ENCODE data around the gene PQBP1.

PQBP1 gene

DNA sequence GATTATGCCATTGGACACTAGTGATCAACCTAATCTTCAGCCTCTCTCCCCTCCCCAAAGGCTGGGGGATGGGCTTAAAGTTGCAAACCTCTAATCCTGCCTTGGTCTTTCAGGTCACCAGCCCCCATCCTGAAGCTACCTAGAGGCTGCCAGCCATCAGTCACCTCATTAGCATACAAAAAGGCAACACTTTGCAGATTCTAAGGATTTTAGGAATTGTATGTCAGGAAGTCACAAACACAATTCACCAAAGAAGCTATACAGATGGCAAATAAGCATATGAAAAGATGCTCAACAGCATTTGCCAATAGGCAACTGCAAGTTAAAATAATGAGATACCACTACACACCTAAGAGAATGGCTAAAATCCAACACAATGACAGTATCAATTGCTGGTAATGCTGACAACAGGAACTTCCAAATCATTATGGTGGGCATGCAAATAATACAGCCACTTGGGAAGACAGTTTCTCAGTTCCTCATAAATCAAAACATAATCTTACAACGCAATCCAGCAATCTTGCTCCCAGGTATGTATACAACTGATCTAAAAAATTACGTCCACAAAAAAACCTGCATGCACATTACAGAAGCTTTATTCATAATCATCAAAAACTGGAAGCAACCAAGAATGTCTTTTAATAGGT lies 30.1 kb downstream of the PQBP1 start:
- Mint-ChIP-seq H3K36me3 (peaks cover 6% of the 10 kb centered on the region), H3K27ac (peak overlapping the region; percentile 50), H3K27me3 (no peaks in the 10 kb centered on the region), H3K4me3 (no peak overlapping the region), H3K4me1 (ENCODE audit: low read depth) (peaks cover 27% of the 10 kb centered on the region), H3K9me3 (ENCODE audit: low read depth) (no peaks in the 10 kb centered on the region)

DNA sequence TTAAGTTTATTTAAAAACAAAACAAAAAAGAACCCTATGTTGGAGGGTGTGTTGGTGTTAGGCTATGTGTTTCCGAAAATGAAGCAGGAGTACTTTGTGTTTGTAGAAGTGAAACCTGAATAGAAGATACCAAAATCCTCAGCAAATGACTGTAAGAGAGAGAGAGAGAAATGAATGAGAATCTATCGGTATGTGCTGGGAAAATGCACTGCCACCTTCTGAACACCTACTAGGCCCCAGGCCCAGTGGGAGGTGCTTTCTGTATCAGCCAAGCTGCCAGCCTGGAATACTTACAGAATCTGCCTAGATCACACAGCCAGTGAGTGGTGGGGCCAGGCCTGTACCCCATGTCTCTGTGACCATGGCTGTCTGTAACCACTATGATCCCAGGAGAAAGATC lies 36.0 kb downstream of the PQBP1 start:
- Mint-ChIP-seq H3K36me3 (peaks cover 15% of the 10 kb centered on the region), H3K27me3 (no peaks in the 10 kb centered on the region), H3K27ac (peak overlapping the region; percentile 98), H3K4me3 (peak overlapping the region; percentile 51), H3K9me3 (ENCODE audit: low read depth) (no peaks in the 10 kb centered on the region), H3K4me1 (ENCODE audit: low read depth) (peaks cover 53% of the 10 kb centered on the region)

DNA sequence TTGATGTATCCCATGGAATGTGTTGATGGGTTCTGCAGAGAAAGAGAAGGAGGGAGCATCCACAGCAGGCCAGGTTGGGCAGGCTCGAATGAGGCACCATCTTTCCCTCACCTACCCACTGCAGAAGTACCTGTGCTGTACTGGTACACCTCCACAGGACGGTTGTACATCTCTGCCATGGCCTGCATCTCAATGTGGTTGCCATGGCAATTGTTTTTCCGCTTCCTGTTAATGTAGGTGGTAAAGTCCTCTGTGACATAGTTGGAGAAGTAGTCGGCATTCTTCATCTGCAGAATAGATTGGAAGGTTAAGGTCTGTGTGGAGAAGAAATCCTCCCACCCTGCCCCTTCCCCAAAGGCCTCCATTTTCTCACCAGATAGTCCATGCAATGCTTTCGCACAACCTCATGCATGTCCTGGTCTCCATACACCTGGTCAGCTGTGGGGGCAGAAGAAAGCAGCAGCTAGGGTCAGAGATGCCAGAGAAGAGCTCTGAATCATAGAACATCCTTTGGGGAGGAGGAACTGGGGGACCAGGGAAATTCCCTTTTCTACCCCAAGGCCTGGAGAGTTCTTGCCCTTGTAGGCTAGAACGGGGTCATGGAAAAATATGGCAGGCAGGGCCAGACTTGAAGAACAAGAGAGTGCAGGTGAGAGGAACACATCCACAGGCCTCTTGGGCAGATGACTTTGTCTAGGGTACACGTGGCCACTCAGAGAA lies 37.0 kb downstream of the PQBP1 start:
- Mint-ChIP-seq H3K27ac (peak overlapping the region; percentile 98), H3K36me3 (peaks cover 15% of the 10 kb centered on the region), H3K4me3 (peak overlapping the region; percentile 58), H3K27me3 (no peaks in the 10 kb centered on the region), H3K4me1 (ENCODE audit: low read depth) (peaks cover 63% of the 10 kb centered on the region), H3K9me3 (ENCODE audit: low read depth) (no peaks in the 10 kb centered on the region)

DNA sequence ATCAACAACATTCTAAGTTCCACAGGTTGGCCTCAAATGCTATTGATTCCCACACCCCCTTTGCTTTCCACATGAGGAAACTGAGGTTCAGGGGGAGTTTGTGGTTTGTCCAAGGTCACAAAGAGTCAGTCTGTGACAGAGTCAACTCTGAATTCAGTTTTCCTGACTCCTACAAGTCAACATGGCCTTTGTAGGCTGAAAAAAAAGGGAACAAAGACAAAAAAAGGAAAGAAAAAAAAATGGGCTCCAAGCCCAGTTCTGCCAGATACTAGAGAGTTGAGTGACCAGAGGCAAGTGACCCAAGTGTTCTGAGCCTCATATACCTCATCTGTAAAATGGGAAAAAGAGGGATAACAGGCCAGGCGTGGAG lies 37.6 kb downstream of the PQBP1 start:
- peaks cover 12% of the 10 kb centered on the region for H3K36me3 Mint-ChIP-seq
- H3K27ac Mint-ChIP-seq, result peak overlapping the region; percentile 98
- no peaks in the 10 kb centered on the region for H3K27me3 Mint-ChIP-seq
- no peaks in the 10 kb centered on the region for H3K9me3 Mint-ChIP-seq (ENCODE audit: low read depth)
- H3K4me1 Mint-ChIP-seq (ENCODE audit: low read depth), result peaks cover 66% of the 10 kb centered on the region
- H3K4me3 Mint-ChIP-seq, result peak overlapping the region; percentile 58

DNA sequence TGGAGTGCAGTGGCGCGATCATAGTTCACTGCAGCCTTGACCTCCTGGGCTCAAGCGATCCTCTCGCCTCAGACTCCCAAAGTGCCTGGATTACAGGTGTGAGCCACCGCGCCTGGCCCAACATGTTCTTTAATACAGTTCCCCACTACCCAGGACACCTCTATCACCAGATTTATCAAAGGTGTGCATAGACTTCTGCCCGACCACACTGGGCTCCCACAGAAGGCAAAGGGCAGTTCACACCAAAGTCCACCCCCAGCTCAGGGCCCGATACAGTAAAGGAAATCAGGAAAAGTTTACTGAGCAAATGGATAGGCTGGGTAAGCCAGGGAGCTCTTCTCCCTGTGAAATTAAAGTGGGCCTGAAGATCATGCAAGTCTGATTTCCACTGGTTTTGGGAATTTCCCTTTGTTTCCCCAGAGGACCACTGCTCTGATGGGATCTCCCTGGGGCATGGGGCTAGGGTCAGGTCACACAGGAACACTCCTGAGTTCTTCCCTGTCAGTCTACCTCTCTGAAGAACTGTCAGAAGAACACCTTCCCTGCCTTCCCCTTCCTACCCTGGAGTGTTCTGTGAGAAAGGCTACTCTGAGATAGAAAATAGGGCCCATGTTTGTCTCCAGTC lies 38.8 kb downstream of the PQBP1 start:
- H3K27me3 Mint-ChIP-seq, result no peaks in the 10 kb centered on the region

DNA sequence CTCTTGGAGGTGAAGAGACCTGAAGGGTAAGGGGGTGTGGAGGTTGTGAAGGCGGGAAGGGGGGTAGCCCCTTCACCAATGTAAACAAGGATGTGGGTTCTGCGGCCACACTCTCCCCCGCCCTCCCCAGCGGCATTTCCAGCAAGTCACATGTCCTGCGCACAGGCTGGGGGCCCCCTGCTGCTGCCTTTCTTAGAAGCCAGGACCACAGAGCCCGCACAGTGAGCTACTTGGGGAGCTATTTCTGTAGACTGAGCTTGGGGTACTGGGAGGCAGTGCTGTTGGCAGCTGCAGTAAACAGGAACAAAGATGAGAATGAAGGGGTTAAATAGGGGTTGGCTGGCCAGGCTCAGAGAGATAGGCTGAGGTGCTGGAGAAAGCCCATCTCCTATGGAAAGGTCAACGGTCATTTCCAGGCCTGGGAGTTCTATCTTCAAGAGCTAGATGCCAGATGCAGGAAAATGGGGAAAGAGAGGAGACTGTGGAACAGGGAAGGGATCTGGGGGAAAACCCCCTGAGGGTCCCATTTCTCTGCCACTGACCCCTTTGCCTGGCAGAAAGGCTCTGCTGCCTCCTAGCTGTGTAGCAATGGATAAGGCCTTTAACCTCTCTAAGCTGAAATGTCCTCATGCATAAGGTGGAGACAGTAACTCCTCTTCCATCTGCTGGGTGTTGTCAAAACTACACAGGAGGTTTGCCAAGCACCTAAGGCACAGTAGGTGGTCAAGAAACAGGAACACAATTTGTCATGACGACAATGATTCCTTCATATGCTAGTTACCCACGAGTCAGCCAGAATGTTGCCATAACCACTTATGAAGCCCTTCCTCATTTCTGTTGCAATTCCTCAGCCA lies 39.6 kb downstream of the PQBP1 start:
- no peaks in the 10 kb centered on the region for H3K9me3 Mint-ChIP-seq (ENCODE audit: low read depth)
- no peaks in the 10 kb centered on the region for H3K27me3 Mint-ChIP-seq
- H3K4me1 Mint-ChIP-seq (ENCODE audit: low read depth), result peaks cover 79% of the 10 kb centered on the region
- peak overlapping the region; percentile 98 for H3K27ac Mint-ChIP-seq
- peaks cover 15% of the 10 kb centered on the region for H3K36me3 Mint-ChIP-seq
- peak overlapping the region; percentile 87 for H3K4me3 Mint-ChIP-seq

More for the DNA sequence above, 38.8 kb downstream of the PQBP1 start:
- peaks cover 72% of the 10 kb centered on the region for H3K4me1 Mint-ChIP-seq (ENCODE audit: low read depth)
- peak overlapping the region; percentile 87 for H3K4me3 Mint-ChIP-seq
- peaks cover 13% of the 10 kb centered on the region for H3K36me3 Mint-ChIP-seq
- peak overlapping the region; percentile 98 for H3K27ac Mint-ChIP-seq
- H3K9me3 Mint-ChIP-seq (ENCODE audit: low read depth), result no peaks in the 10 kb centered on the region

DNA sequence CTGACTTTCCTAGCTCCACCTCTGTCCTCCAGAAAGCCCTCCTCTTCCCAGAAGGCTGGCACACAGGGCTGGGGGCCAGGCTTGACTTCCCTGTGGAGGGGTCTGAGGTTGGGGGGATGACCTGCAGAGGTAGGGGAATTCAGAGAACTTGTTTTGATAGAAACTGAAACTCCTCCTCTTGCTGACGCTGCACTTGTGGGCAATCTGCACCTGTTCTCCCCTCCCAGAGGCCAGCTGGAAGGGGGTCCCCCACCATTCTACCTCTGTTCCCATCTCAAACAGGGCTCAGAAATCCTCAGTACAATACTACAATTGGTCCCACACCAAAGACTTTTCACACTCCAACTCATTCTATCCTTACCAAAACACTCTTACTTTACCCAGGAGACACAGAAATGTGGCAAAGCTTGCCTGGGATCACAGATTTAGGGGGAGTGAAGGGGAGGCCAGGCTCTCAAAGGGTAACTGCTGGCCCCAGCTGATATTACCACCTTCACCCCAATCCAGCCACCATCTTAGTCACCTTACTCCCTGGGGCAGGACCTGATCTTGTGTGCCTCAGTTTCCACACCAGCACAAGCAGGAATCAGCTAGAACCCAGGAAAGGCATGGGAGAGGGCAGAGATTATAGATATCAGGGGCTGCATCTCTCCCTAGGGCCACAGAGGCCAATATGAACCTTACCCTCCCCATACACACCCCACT lies 41.1 kb downstream of the PQBP1 start:
- H3K27me3 Mint-ChIP-seq, result no peaks in the 10 kb centered on the region
- peak overlapping the region; percentile 87 for H3K4me3 Mint-ChIP-seq
- peaks cover 89% of the 10 kb centered on the region for H3K4me1 Mint-ChIP-seq (ENCODE audit: low read depth)
- H3K36me3 Mint-ChIP-seq, result peaks cover 14% of the 10 kb centered on the region
- peak overlapping the region; percentile 98 for H3K27ac Mint-ChIP-seq
- H3K9me3 Mint-ChIP-seq (ENCODE audit: low read depth), result no peaks in the 10 kb centered on the region

DNA sequence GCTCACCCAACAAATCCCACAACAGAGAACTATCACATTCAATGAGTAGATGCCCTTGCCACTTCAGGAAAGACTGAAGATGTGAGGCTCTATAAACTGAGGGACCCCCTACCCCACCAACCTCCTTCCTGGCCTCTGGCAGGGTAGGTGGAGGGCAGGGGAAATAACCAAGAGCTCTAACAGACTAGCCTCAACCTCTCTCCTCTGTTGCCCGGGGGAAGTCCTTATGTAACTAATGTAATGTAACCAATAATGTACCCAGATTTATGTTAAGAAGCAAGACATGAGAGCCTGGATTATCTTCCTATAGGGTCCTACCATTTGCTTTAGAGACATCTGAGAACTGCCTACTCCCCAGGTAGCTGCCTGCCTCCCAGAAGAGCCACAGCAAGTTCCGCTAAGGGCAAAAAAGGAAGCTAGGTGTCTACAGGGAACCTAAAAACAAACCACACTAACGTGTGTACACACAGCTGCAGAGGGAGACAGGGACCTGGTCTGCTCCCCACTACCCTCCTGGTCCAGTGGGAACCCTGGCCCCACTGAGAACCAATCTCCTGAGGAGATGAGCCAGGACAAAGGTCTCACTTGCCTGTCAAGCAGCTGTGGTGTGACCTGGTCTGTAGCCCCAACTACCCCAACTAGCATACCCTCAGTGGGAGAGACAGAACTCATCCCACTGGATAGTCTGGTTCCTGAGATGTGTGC lies 41.9 kb downstream of the PQBP1 start:
- H3K4me1 Mint-ChIP-seq (ENCODE audit: low read depth), result peaks cover 88% of the 10 kb centered on the region
- peak overlapping the region; percentile 87 for H3K4me3 Mint-ChIP-seq
- H3K27me3 Mint-ChIP-seq, result no peaks in the 10 kb centered on the region
- H3K27ac Mint-ChIP-seq, result peak overlapping the region; percentile 98
- peaks cover 10% of the 10 kb centered on the region for H3K36me3 Mint-ChIP-seq
- no peaks in the 10 kb centered on the region for H3K9me3 Mint-ChIP-seq (ENCODE audit: low read depth)

DNA sequence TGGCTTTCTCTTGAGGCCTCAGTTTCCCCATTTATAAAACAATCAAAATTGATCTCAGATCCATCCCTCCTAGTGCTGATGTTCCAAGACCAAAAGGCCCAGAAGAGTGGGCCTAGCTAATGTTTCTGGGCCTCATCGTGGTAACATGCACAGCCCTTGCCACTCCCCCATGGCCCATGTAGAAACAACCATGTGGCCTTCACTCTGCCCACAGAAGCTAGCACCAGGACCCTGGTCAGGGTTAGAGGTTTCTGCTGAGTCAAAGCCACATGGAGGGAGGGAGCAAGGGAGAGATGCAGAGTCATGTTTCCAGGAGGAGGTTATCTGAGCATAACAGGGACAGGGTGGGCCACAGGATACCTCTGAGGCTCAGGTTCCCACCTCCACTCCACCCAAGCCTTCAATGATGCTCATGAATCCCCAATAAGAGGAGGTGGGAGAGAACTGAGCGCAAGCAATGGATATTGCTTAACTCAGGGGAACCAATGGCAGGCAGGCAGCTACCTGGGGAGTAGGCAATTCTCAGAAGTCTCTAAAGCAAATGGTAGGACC lies 42.8 kb downstream of the PQBP1 start:
- peaks cover 80% of the 10 kb centered on the region for H3K4me1 Mint-ChIP-seq (ENCODE audit: low read depth)
- H3K9me3 Mint-ChIP-seq (ENCODE audit: low read depth), result no peaks in the 10 kb centered on the region
- peak overlapping the region; percentile 98 for H3K27ac Mint-ChIP-seq
- H3K4me3 Mint-ChIP-seq, result peak overlapping the region; percentile 87
- peaks cover 7% of the 10 kb centered on the region for H3K36me3 Mint-ChIP-seq
- no peaks in the 10 kb centered on the region for H3K27me3 Mint-ChIP-seq

DNA sequence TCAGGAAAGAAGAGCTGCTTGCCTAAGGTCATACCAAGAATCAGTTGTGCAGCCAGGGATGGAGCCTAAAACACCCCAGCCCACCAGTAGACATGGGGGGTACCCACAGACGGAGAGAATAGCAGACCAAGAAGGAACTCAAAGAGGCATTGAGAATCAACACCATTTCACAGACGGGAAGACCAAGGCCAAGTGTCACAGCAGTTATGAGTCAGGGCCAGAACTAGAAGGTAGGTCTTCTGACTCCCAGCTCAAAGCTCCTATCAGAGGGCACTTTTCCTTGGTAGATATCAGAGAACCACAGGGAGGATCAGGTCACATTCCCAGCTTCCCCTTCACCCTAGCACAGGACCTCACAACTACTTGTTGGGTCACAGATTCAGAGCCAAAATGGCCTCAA lies 45.2 kb downstream of the PQBP1 start:
- Mint-ChIP-seq H3K4me3 (peak overlapping the region; percentile 59), H3K27me3 (no peaks in the 10 kb centered on the region), H3K4me1 (ENCODE audit: low read depth) (peaks cover 72% of the 10 kb centered on the region), H3K27ac (peak overlapping the region; percentile 93), H3K9me3 (ENCODE audit: low read depth) (no peaks in the 10 kb centered on the region), H3K36me3 (peaks cover 7% of the 10 kb centered on the region)

DNA sequence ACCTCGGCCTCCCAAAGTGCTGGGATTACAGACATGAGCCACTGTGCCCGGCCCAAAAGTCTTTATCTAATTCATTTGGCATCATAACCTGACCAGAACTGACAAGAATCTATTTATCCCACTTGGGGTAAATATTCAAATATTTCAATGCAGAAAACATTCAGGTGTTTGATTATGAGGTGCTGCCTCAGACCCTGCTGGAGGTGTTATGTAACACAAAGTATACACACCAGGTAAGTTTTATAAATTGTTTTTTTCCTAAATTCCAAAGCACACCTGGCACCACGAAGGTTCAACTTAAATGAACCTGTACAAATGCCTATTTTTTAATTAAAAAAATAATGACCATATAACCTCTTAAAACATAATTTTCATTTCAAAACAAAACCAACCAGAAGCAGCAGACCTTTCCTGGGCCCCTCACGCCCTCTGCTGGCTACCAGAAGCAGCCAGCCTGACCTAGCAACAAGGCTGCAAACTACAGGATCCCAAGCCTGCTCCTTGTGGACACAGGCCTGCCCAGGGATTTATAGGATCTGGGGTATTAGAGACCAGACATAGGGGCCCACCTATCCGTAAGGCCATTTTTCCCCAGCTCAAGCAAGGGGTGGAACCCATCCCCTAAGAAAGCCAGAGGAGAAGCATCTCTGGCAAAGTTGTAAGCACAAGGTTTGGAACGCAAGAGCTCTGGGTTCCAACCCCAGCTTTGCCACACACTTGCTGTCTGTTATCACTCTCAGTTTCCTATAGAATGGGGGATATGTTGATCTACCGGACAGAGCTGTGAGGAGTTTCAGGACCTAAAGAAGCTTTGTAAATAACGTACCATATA lies 48.0 kb downstream of the PQBP1 start:
- peaks cover 7% of the 10 kb centered on the region for H3K36me3 Mint-ChIP-seq
- peak overlapping the region; percentile 58 for H3K27ac Mint-ChIP-seq
- H3K4me1 Mint-ChIP-seq (ENCODE audit: low read depth), result peaks cover 49% of the 10 kb centered on the region
- no peaks in the 10 kb centered on the region for H3K27me3 Mint-ChIP-seq
- no peak overlapping the region for H3K4me3 Mint-ChIP-seq
- no peaks in the 10 kb centered on the region for H3K9me3 Mint-ChIP-seq (ENCODE audit: low read depth)

DNA sequence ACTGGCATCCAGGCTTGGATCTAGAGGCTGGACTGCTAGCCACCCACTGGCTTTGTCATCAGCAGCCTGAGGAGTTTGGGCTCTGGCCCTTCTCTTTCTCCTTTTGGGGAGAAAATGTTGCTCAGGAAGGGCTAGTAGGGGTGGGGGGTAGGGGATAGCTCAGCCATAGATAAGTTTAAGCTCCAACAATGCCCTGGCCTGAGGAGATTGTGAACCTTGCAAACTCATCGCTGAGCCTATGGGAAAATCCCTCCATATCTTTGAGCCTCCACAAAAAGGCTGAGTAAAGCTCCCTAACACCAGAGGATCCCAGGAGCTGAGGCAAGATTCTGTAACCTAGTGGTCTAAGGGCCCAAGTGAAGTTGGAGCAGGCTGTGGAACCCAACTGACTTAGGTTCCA lies 50.9 kb downstream of the PQBP1 start:
- Mint-ChIP-seq H3K4me3 (no peak overlapping the region), H3K27me3 (no peaks in the 10 kb centered on the region), H3K4me1 (ENCODE audit: low read depth) (peaks cover 43% of the 10 kb centered on the region), H3K36me3 (no peaks in the 10 kb centered on the region), H3K9me3 (ENCODE audit: low read depth) (no peaks in the 10 kb centered on the region), H3K27ac (no peak overlapping the region)
